ENCODE results near the gene MFAP5. TPM values are rescaled to one million over a fixed set of nuclear protein-coding genes. Genes with fewer than 3 reads are reported as not detected.

MFAP5 gene
- total and polyA plus RNA-seq, 10 of the 15 experiments (the other 5 are each of a cell fraction or from before 2014, with no cell fraction given): 0.06 to 0.14 (median 0.12) TPM; not detected in 7

DNA sequence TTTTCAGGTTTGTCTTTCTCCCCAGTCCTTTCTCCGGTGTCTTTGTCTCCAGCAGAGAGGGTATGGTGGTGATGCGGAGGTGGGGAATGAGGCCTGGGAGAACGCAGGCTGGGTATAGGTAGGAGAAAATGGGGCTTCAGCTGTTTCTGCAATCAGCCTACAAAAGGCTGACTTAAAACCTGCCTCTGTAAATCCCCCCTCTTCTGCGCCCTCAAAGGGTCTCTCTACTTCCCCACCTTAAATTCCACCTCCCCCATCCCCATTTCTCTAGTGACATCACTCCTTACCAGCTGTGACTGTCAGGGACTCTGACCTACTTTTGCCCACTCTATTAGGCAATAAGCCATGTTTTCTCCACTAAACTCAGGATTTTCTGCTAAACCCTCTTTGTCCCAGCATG lies 27.1 kb upstream of the MFAP5 start (continued):
- TF ChIP-seq, protein P1, sequence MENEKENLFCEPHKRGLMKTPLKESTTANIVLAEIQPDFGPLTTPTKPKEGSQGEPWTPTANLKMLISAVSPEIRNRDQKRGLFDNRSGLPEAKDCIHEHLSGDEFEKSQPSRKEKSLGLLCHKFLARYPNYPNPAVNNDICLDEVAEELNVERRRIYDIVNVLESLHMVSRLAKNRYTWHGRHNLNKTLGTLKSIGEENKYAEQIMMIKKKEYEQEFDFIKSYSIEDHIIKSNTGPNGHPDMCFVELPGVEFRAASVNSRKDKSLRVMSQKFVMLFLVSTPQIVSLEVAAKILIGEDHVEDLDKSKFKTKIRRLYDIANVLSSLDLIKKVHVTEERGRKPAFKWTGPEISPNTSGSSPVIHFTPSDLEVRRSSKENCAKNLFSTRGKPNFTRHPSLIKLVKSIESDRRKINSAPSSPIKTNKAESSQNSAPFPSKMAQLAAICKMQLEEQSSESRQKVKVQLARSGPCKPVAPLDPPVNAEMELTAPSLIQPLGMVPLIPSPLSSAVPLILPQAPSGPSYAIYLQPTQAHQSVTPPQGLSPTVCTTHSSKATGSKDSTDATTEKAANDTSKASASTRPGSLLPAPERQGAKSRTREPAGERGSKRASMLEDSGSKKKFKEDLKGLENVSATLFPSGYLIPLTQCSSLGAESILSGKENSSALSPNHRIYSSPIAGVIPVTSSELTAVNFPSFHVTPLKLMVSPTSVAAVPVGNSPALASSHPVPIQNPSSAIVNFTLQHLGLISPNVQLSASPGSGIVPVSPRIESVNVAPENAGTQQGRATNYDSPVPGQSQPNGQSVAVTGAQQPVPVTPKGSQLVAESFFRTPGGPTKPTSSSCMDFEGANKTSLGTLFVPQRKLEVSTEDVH (IDR thresholded peaks at IDR 0.05; ENCODE audit: low read depth, partially characterized antibody): no peak
- no peak for TF ChIP-seq NFYB (IDR thresholded peaks at IDR 0.05; ENCODE audit: insufficient read depth, low read depth, low read length)

DNA sequence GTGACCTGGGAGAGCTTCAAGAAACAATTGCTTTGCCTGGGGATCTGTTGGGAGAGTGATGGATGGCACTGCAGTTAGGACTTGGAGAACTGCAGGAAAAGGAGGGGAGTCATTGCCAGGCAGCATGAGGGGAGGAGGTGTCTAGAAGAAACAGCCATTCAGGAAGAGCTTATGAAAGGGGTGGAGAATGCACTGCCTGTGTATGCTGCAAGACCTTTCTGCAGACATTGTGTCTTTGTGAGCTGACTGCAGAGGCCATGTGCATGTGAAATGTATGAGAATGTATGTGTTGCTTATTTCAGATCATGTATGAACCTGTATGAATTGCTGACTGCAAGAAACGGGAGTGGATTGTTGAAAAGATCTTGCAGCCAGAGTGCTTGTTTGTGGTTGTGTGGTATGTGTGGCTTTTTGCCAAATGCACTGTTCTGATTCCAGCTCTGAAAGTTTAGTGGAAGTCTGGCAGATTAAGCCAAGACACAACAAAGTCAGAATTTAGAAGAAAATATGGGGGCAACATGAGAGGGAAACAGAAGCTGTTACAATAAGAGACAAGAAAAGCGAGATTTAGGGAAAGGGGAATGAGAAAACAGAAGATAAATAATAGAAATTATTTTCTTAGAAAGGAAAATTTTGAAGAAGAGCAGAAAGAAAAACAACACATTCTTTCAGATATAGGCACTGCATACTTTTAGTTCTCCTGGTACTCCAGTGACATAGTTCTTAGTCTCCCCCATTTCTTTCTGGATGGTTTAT lies 25.4 kb upstream of the MFAP5 start:
- Histone ChIP-seq H3K4me2 (ENCODE audit: control insufficient read depth, insufficient read depth) (no peak overlapping the region), H3K27ac (ENCODE audit: control insufficient read depth, insufficient read depth) (no peak overlapping the region), H3K79me2 (ENCODE audit: control insufficient read depth, insufficient read depth, low read length) (no peaks in the 10 kb centered on the region), H2AFZ (ENCODE audit: control insufficient read depth, low read depth, low read length) (no peak overlapping the region), H3K9ac (ENCODE audit: control insufficient read depth, insufficient read depth, low read length) (no peak overlapping the region), H3K36me3 (ENCODE audit: control insufficient read depth in 2 of 2, insufficient read depth in 2 of 2, low read length in 1 of 2) (no peaks in the 10 kb centered on the region), H4K20me1 (ENCODE audit: control insufficient read depth, insufficient read depth) (no peaks in the 10 kb centered on the region), H3K4me3 (no peak overlapping the region), H3K27me3 (replicated peaks in 1 of 2; ENCODE audit: control insufficient read depth in 2 of 2, insufficient read depth in 2 of 2, low read length in 1 of 2) (peaks cover 0 to 3% of the 10 kb centered on the region in 2 experiments; a peak in 3 of 4 replicates), H3K9me3 (replicated peaks; ENCODE audit: control insufficient read depth, insufficient read depth, low read length) (no peaks in the 10 kb centered on the region), H3K4me1 (ENCODE audit: control insufficient read depth, insufficient read depth, low read length) (no peaks in the 10 kb centered on the region)
- ChIA-PET POLR2A (no interaction called here), CTCF (interaction anchor here (0.9 to 1.1 kb wide), 2 partner anchors 134 to 361 kb away, joined by 4 to 5 read pairs; partner anchors contain the start of gene A2ML1), SMC1A (ENCODE audit: uncharacterized antibody, unreplicated experiment) (no interaction called here), RAD21 (ENCODE audit: unreplicated experiment) (interaction anchor here (1.6 kb wide), 1 partner anchor 202 kb away, joined by 4 read pairs; no protein-coding TSS in a partner anchor)
- intact Hi-C loops (cut with micrococcal nuclease; ENCODE audit: unreplicated experiment) (loop anchor here (10.0 kb wide), 1 partner anchor 143 kb away; the partner anchor contains the start of gene CLEC4E), in situ Hi-C loops (cut with MboI) (loop anchor here (10.0 kb wide), 1 partner anchor 207 kb away; no protein-coding TSS in a partner anchor)
- BruUV-seq (replicated peaks): no TSS peak
- DNase-seq (ENCODE audit: low read depth, low spot score) (no peak), ATAC-seq (no peak), FAIRE-seq (no peak)
- WGBS (ENCODE audit: insufficient coverage, insufficient replicate concordance, low lambda C conversion rate, missing lambda C conversion rate): 4% methylated on average over 2 of the region's 2 CpGs
- TF ChIP-seq RUNX3 (IDR thresholded peaks at IDR 0.05; ENCODE audit: low read length) (peak; percentile 38), ZSCAN29 (IDR thresholded peaks at IDR 0.05) (no peak)
